GM21619 (cell line): ENCODE measurements around the gene PCYOX1L.

ENCODE experiments used
- ATAC-seq: cut with Tn5 transposase; IDR thresholded peaks from one replicate; pipeline ENCODE4 v1.9.1; 2021; ENCODE audit not compliant: unreplicated experiment

The PCYOX1L gene

DNA sequence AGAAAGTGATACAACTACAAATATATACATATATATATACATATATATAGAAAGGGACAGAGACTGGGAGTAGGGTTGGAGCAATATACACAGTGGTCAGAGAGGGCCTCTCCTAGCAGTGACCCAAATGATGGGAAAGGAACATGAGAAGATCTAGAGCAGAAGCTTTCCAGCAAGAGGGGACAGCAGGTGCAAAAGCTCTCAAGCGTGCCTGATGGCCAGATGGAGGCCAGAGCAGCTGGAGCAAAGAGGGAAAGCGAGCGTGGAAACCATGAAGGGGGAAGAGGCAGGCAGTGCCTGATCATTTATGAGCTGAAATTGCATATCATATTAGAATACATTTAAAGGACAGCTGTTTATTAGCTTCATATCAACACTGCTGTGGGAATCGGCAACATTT lies 20.1 kb upstream of the PCYOX1L start:
- no peak for ATAC-seq

DNA sequence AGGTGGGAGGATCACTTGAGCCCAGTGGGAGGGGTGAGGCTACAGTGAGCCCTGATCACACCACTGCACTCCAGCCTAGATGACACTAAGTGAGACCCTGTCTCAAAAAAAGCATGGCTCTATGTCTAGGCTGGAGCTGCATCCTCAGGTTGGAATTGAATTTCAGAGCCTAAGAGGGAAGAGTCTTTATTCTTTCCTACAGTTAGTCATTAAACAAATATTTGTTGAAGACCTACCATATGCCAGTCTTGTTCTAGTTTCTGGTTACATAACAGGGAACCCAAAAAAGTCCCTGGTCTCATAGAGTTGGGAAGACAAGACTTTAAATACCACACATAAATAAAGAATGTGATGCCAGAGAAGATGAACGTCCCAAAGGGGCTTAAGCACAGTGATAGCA lies 19.5 kb upstream of the PCYOX1L start:
- ATAC-seq, result no peak

DNA sequence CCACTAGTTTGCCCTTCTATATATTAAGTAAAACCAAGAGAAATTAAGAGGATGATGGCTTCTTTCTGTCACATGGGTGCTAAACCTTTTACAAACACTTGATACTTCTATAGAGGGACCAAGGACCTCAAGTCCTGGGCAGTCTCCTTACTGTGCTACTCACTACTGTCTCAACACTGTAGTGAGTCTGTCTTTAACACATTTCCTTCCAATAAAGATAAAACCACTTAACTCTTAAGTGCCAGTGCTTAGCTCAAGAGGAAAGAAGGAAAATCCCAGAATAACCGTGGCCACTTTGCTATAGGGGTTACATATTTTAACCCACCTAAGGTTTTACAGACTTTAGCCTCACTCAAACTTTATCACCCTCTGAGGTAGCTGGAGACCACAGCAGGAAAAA lies 16.9 kb upstream of the PCYOX1L start:
- no peak for ATAC-seq

DNA sequence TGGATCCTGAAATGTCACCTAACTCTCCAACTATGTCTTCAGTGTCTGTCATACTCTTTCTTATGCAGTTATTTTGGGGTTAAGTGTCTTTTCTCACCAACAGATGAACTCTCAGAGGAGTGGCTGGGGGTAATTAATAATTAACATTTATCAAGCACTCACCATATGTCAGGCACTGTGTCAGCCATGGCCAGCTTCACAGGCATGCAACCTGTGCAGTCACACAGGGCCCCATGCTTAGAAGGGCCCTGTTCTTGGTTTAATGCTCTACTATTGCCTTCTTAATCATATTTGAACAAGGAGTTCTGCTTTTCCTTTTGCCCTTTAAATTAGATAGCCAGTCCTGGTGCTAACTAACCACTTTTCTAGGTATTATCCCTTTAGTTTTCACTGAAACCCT lies 16.0 kb upstream of the PCYOX1L start:
- ATAC-seq, result no peak

DNA sequence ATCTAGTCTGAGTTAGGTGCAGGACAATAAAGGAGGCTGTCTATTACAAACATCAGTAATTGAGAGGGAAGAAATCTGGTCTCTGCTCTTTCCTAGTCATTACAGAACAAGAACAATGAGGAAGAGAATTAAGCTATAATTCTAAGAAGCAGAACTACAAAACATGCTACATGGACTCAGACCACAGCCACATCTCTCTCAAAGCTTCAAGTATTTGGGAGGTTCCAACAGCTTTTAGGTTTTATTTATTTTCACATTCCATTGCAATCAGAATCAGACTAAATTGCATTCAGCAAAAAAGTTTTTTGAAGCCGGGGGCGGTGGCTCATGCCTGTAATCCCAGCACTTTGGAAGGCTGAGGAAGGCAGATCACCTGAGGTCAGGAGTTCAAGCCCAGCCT lies 13.7 kb upstream of the PCYOX1L start:
- ATAC-seq, result no peak

DNA sequence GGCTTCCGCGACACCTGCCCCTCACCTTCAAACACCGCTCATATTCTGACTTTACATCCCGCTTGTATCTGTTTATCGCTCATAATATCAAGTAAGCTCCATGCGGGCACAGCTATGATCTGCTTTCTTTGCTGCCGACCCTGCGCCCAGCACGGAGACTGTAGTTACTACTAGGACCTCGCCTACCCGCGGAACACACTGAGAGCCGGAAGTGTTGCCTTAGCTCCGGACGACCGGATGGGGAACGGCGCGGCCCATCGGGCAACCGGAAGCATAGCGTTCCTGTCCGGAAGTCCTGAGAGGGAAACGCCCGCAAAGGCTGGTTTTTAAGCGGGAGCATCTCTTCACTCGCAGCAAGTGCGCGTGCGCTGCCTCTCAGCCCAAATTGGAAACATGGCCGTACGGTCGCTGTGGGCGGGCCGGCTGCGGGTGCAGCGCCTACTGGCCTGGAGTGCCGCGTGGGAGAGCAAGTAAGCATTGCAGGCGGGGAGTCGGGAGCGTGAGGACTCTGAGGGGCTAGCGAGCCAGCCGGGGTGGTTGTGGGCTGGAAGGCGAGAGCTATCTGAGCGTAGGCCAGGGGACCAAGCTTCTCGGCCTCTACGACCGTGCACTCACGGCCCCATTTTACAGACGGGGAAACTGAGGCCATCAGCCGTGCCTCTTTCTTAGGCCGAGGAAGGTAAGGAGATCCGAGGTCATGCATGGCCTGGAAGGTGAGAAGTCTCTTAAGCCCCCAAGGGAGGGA lies 12.5 kb upstream of the PCYOX1L start, which contains the start of gene GRPEL2:
TSS of gene GRPEL2 (plus strand) at position 353 of the 745 bp plus-strand sequence. CDS start at position 394, 41 bp downstream.
- ATAC-seq, result peak; percentile 94

DNA sequence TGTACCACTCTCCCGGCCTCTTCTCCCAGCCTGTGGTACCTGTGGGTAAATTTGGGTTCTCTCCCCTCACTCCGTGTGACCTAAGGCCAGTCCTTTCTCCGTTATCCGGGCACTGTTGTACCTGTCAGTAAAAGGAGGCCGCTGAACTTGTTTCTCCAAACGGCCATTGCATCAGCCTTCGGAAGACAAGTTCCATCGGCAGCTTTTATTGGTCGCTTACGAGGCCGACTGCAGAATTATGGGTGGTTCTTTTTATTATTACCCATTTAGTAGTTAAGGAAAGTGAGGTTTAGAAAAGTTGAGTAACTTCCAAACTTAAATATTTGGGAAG lies 12.0 kb upstream of the PCYOX1L start:
- peak; percentile 4 for ATAC-seq

DNA sequence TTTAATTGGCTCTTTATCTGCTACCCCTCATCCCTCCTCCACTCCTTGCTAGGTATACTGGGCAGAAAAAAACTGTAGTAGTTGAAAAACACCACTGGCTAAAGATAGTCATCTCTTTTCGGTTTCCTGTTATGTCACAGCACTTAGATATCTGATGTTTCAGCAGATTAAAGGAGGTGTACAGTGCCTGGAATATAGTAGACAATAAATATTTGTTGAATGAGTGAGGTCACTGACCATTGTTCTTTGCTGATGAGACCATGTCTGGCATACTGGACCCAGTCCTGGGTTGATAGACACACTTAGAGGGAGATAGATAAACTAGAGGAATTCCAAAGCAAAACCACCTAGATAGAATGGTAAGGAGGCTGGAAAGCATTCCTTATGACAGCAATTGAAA lies 9.3 kb upstream of the PCYOX1L start:
- ATAC-seq, result no peak

DNA sequence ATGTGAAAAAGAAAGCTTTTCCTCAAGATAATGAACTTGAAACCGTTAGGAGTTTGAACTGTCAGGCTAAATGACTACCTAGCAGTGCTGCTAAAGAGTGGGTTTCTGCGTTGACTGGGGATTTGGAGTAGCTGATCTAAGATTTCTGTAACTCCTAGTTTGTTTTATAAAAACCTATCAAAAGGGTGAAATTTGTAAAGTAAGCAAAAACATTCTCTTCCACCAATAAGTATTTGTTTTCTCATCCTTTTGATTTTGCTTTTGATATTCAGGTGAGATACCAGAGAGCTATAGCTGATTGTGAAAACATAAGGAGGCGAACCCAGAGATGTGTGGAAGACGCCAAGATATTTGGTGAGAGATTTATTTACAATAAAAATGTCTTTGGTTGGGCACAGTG lies 8.5 kb upstream of the PCYOX1L start:
- ATAC-seq, result no peak

DNA sequence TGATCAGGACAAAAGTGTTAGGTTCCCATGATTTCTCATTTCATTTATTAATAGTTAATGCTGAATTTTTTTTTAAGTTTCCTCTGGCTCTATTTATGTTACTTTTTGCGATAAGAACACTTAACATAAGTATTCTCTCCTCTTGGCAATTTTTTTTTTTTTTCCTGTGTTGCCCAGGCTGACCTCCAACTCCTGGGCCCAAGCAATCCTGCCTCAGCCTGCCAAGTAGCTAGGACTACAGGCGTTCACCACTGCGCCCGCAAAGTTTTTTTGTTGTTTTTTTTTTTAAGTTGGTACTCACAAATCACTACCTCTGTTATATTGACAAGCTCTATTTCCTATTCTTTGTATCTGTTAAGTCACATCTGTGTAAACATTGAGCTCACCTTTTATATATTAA lies 5.7 kb upstream of the PCYOX1L start:
- ATAC-seq, result no peak

DNA sequence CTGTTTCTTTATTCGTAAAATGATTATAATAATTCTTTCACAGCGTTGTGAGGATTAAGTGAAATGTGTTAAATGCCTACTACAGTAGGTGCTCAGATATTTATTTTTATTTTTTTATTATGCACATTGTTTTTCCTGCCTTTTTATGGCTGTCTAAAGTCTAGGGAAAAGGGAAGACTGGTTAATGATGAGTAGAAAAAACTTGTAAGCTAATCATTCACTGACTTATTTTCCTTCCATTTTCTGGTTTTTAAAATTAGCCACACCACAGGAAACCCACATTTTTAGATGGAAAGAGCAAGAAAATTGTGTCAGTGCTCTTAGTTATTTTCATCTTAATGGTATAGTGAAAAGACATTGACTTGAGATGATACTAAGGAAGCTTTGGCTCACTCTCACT lies 3.9 kb upstream of the PCYOX1L start:
- no peak for ATAC-seq

DNA sequence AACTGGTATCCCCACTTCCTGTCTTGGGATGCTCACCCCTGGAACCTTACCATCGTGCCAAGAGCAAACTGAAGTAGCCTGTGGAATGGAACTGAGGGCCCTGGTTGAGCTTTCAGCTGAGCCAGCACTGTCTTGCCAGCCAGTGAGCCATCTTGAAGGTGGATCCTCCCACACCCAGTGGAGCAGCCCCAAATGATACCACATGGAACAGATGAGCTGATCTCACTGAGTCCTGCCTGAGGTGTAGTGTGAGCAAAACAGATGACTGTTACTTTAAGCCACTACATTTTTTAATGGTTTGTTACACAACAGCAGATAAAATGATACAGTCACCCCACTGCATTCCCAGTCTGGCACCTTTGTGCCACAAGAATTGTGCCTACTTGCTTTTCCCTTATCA lies 2.2 kb upstream of the PCYOX1L start:
- ATAC-seq, result no peak

DNA sequence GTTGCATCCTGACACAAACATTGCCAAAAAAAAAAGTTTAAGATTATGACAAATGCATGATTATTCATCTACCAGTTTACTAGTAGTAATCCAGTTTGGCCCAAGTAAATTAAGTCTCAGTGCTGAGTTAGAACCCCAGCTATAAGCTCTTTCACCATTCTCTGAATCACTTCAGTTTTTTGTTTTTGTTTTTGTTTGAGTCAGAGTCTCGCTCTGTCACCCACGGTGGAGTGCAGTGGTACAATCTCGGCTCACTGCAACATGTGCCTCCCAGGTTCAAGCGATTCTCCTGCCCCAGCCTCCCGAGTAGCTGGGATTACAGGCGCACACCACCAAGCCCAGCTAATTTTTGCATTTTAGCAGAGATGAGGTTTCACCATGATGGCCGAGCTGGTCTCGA lies 1.5 kb upstream of the PCYOX1L start:
- no peak for ATAC-seq

DNA sequence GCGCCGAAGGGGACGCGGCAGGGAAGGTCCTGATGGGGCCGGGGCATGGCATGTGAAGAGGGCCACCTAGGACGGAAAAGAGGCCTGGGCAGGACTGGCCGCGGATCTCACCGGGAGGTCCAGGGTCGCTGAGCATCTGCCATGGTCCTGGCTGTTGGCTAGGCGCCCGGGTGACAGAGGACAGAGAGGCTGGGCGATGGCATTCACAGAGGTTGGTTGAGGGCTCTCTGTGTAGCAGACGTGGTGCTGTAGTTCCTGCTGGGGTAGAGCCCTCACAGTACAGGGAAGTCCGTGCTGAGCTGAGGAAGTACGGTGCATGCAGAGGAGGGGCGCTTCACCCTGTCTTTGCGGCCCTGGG lies 427 bp downstream of the PCYOX1L start:
- ATAC-seq, result peak; percentile 6

DNA sequence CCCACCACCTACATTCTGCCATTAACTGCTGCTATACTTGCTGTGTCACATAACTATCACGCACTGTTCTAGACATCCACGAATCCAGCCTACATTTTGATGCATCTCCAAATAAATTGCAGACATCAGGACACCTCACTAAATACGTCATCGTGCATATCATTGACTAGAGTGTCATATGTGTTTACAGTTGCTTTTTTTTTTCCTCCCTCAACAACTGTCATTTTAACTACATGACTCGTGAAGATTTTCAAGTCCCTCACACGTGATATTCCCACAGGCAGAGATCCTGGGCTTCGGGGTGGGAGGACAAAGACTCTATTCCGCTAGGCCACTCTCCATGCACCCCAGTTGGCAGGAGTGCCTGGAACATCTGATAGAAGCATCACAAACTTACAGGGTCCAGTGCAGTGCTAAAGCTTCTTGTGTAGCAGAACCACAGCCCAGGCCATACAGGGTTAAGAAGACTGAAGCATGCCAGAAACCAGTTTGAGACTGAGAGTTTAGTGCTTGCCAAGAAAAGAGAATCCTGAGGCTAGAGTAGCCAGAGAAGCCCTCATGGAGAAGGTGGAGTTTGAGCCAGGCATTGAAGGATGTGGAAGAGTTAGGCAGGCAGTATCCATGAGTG lies 1.1 kb downstream of the PCYOX1L start:
- ATAC-seq, result no peak

DNA sequence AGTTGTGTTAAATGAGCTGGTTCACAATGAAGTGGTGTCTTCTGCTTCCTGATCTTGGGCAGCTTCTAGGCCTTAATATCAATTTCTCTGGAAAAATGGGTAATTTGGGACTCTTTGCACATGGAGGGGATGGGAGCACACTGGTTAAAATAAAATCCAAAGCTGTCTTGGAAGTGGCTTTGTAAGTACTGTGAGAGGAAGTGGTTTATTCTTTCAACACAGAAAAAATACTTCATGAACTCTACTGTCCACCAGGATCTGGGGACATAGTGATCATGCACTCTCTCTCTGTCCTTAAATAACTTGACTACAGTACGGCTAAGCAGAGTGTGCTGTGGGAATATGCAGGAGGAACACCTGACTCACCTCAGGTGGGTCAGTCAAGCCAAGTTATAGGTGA lies 2.4 kb downstream of the PCYOX1L start:
- no peak for ATAC-seq

DNA sequence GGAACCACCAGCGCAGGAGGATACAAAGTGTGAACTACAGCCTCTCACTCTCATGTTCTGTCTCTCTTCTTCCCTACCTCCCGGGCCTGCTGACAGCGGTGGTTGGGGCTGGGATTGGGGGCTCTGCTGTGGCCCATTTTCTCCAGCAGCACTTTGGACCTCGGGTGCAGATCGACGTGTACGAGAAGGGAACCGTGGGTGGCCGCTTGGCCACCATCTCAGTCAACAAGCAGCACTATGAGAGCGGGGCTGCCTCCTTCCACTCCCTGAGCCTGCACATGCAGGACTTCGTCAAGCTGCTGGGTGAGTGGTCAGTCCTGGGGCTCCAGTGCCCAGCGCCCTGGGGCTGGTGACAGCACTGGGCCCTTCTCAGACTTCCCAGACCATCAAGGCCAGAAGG lies 4.7 kb downstream of the PCYOX1L start:
- ATAC-seq, result no peak

DNA sequence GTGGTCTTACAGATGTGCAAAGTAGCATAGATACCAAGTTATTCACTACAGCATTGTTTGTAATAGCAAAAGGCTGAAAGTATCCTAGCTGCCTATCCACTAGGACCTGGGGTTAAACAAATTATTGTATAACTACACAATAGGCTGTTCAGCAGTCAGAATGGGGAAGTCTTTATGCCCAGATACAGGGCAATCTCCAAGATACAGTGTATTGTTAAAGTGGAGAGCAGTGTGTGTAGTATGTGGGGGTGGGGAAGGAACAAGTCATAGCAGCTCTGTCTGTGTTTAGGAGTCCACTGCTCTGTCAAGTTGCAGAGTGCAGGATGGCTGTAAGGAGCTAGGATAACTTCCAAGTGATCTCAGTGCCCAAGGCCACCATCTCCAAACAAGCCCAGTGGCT lies 5.5 kb downstream of the PCYOX1L start:
- ATAC-seq, result no peak

DNA sequence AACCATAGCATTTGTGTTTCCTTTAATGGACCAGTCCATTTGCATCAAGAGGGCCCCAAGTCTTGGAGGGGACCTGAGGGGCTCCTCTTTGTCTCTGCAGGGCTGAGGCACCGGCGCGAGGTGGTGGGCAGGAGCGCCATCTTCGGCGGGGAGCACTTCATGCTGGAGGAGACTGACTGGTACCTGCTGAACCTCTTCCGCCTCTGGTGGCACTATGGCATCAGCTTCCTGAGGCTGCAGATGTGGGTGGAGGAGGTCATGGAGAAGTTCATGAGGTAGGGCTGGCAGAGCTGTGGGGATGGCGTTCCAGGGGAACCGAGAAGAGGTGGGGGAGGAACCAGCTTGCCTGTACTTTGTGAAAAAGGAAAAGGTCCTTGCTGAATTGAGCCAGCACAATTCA lies 6.1 kb downstream of the PCYOX1L start:
- no peak for ATAC-seq

DNA sequence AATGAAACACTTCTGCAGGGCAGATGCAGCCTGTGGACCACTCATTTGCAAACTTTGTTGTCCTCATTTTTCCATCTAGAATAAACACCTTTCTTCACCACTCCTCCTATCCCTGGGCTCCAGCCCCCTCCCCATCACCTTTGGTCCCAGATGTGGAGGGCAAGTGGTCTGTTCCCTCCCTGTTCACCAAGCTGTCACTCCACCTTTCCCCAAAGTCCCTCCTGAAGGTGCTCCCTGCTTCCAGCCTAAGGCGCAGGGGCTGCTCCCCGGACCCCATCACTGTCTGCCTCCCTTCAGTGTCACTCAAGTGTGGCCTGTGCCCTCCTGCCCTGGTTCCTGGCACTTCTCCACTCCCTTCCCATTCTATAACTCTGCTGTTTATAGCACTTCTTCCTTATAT lies 6.9 kb downstream of the PCYOX1L start:
- no peak for ATAC-seq

DNA sequence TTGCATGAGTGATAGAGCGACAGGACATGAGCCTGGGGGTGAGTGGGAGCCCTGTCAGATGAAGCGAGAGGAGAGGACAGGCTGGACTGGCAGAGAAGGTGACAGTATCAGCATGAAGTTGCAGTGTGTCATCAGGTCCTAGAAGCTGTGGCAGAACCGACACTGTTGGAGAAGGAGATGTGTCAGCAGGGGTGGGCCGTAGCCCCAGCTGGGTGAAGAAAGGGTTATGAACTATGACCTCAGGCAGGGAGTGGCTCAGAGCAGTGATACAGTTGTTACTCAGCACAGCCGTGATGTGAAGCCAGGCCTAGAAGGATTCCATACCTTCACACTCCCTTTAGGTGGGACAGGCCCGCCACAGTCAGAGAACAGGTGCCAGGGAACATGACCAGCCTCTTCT lies 7.6 kb downstream of the PCYOX1L start:
- ATAC-seq, result no peak

DNA sequence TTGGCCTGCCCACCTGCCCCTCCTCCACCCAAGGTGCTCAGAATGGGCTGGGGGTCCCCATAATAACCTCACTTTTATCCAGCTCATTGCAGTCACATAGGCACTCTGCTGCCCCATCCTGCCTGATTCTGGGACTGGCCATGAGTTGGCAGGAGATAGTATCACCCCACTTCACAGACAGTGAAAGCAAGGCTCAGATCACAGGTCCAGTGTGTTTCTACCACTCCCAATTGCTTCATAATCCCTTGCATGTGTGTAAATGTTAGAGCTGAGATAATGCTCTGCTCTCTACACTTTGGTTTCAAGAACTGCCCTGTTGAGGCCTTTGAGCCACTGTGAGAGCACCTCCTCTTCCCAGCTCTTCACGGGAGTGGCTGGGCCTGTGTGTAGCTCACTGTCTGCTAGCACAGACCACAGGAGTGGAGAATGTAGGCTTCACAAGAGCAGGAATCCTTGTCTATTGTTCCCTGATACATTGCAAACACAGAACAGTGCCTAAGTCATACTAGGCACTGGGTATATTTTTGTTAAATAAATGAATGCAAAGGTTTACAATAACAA lies 8.4 kb downstream of the PCYOX1L start:
- ATAC-seq, result no peak
